Adrenal gland (tissue), 12 donors: ENCODE data around the gene ANKS3. TPM values are rescaled to one million over a fixed set of nuclear protein-coding genes. Genes with fewer than 3 reads are reported as not detected.

Experiments
- DNase-seq, 7 donors: peaks; one replicate each; pipeline ENCODE4 v3.0.0-alpha.2; 2019 to 2020
- H3K27ac ChIP-seq, 5 donors: fragments of 200-600 bp; sonication (generic) in 4 of 5; 1 replicate in 3 of 5; 2 replicates in 2 of 5; pipeline versions ENCODE4 v1.5.1 to v1.8.0; 2016 to 2020; ENCODE audit warnings: mild to moderate bottlenecking in 1 of 5
- H3K27me3 ChIP-seq: fragments of 200-600 bp; 2 replicates; pipeline ENCODE4 v1.8.0; 2021
- H3K36me3 ChIP-seq, 2 donors: fragments of 200-600 bp; replicated peaks in 1 of 2; 1 replicate in 1 of 2; 2 replicates in 1 of 2; pipeline versions ENCODE4 v1.5.1 to v1.8.0; 2018 to 2022
- H3K4me1 ChIP-seq, 2 donors: fragments of 200-600 bp; replicated peaks in 1 of 2; 1 replicate in 1 of 2; 2 replicates in 1 of 2; pipeline versions ENCODE4 v1.5.1 to v1.8.0; 2018 to 2021
- H3K4me3 ChIP-seq, 4 donors: fragments of 200-600 bp; sonication (generic) in 3 of 4; one replicate each; pipeline ENCODE4 v1.5.1; 2016 to 2018
- H3K9me3 ChIP-seq, 3 donors: fragments of 200-600 bp; sonication (generic) in 1 of 3; replicated peaks in 1 of 3; 1 replicate in 2 of 3; 2 replicates in 1 of 3; pipeline versions ENCODE4 v1.5.1 to v1.8.0; 2016 to 2021
- CTCF ChIP-seq, 6 experiments: fragments of 450-650 bp in 4 of 6; fragments of 200-600 bp in 2 of 6; sonication (generic) in 1 of 6; IDR thresholded peaks; 1 replicate in 5 of 6; 2 replicates in 1 of 6; pipeline versions ENCODE4 v1.5.1 to v1.8.0; 2016 to 2021; ENCODE audit warnings: antibody characterized with exemption in 6 of 6, mild to moderate bottlenecking in 2 of 6, moderate library complexity in 1 of 6
- POLR2A ChIP-seq, 2 donors: fragments of 450-650 bp; IDR thresholded peaks; one replicate each; pipeline ENCODE4 v1.6.1; 2017; ENCODE audit warnings: antibody characterized with exemption in 2 of 2, mild to moderate bottlenecking in 2 of 2, moderate library complexity in 1 of 2
- WGBS, 4 donors: extraction: QIAGEN DNeasy Blood & Tissue Kit in 2 of 4; methylation state at CpG; one replicate each; pipeline versions ENCODE4 v1.1.5 to v1.1.7; 2013 to 2017; 5-methylcytosine and 5-hydroxymethylcytosine counted together
- intact Hi-C, 2 donors: fragments of 100-400 bp; cut with DNase I; formaldehyde crosslinking; loops; one replicate each; pipeline versions ENCODE4 v1.14.1 to v1.15.0; 2022 to 2023
- polyA plus RNA-seq, 3 donors: library from polyadenylated mRNA; stranded (reverse); fragments of 200-250 nt in 2 of 3; fragments of 350-450 nt in 1 of 3; fragmentation: Illumina TruSeq in 1 of 3; extraction: RNeasy Lipid Tissue Mini Kit (QIAGEN cat#74804) in 1 of 3; gene quantifications; one replicate each; pipeline ENCODE4 v1.2.3, GENCODE V29; 2013 to 2014
- total RNA-seq, 9 donors: library from RNA; depleted of rRNA in 4 of 9; stranded (reverse); fragments of >200 nt in 4 of 9; fragments of 120-200 nt in 1 of 9; fragmentation: NEBNext Ultra II Directional in 1 of 9; extraction: Animal tissue kit (Norgen Biotek cat#: 25700) in 1 of 9; gene quantifications; one replicate each; pipeline versions ENCODE4 v1.1.0 to v1.2.4, GENCODE V29; 2013 to 2023
- donor health status: healthy with polysubstance abuse.
- donor health status: Bipolar disorder and iron deficiency.
- donor health status: DM: yes; HTN: yes; CAD: no.
- donor health status: DM: no; HTN: no; CAD: no.
- donor health status: DM: no; HTN: no; CAD: no.
- donor health status: DM: yes; HTN: yes; CAD: no.

ANKS3 gene
- total and polyA plus RNA-seq, 12 donors = 7.2 to 118 (median 19.1) TPM

GRCh38 chr16:4664538-4665418 lies 69.3 kb downstream of the ANKS3 start:
- Histone ChIP-seq H3K36me3 (peaks cover 0 to 41% of the 10 kb centered on the region in 2 donors), H3K4me3 (no peak overlapping the region), H3K9me3 (no peaks in the 10 kb centered on the region), H3K4me1 (peaks cover 7 to 26% of the 10 kb centered on the region in 2 donors), H3K27ac (peak overlapping the region in 2 of 5 donors; percentile 30 to 65), H3K27me3 (no peaks in the 10 kb centered on the region)
- TF ChIP-seq POLR2A (IDR thresholded peaks at IDR 0.05) (no peak), CTCF (IDR thresholded peaks at IDR 0.05) (no peak)
- peak in 2 of 7 donors; percentile 45 to 73 for DNase-seq
- intact Hi-C loops = no loop called here
- 57 to 72% (median 66%) methylated on average over 21 to 26 of the region's 26 CpGs for WGBS, 4 donors

GRCh38 chr16:4663777-4664465 lies 70.2 kb downstream of the ANKS3 start:
- WGBS, 4 donors = 47 to 79% (median 62%) methylated on average over 16 to 25 of the region's 25 CpGs
- DNase-seq = peak in 6 of 7 donors; percentile 57 to 81 (median 70)
- peaks cover 0 to 40% of the 10 kb centered on the region in 2 donors for H3K36me3 ChIP-seq

GRCh38 chr16:4663465-4663776 lies 70.7 kb downstream of the ANKS3 start:
- Histone ChIP-seq H3K4me3 (no peak overlapping the region), H3K36me3 (peaks cover 0 to 40% of the 10 kb centered on the region in 2 donors), H3K27ac (peak overlapping the region in 2 of 5 donors; percentile 59 to 65), H3K27me3 (no peaks in the 10 kb centered on the region), H3K9me3 (no peaks in the 10 kb centered on the region), H3K4me1 (peaks cover 7 to 26% of the 10 kb centered on the region in 2 donors)
- DNase-seq = peak in 1 of 7 donors; percentile 8
- WGBS, 4 donors = 60 to 72% (median 64%) methylated on average over 3 to 5 of the region's 5 CpGs
- intact Hi-C loops = no loop called here
- no peak for TF ChIP-seq CTCF (IDR thresholded peaks at IDR 0.05)
- no peak for TF ChIP-seq POLR2A (IDR thresholded peaks at IDR 0.05)

More at GRCh38 chr16:4663777-4664465, 70.2 kb downstream of the ANKS3 start:
- Histone ChIP-seq H3K4me3 (no peak overlapping the region), H3K27me3 (no peaks in the 10 kb centered on the region), H3K9me3 (no peaks in the 10 kb centered on the region), H3K27ac (peak overlapping the region in 2 of 5 donors; percentile 59 to 65), H3K4me1 (peaks cover 7 to 26% of the 10 kb centered on the region in 2 donors)
- intact Hi-C loops = no loop called here
- TF ChIP-seq CTCF (IDR thresholded peaks at IDR 0.05) = no peak

GRCh38 chr16:4661661-4662060 lies 72.4 kb downstream of the ANKS3 start:
- H3K4me3 ChIP-seq = no peak overlapping the region
- WGBS, 4 donors = 77 to 81% (median 78%) methylated on average over 3 to 11 of the region's 11 CpGs
- H3K27me3 ChIP-seq = no peaks in the 10 kb centered on the region
- intact Hi-C loops = no loop called here
- no peak for DNase-seq
- H3K9me3 ChIP-seq = no peaks in the 10 kb centered on the region
- H3K27ac ChIP-seq = no peak overlapping the region
- TF ChIP-seq POLR2A (IDR thresholded peaks at IDR 0.05) (no peak), CTCF (IDR thresholded peaks at IDR 0.05) (no peak)
- peaks cover 7 to 26% of the 10 kb centered on the region in 2 donors for H3K4me1 ChIP-seq
- peaks cover 0 to 44% of the 10 kb centered on the region in 2 donors for H3K36me3 ChIP-seq
